HAP-1 (cell line): ENCODE results near the gene NIPAL3.
"Not testable (repeated sequence)": the region's sequence is repeated elsewhere in the genome, so short reads cannot be mapped to it uniquely, and the experiment has no call there.

ENCODE experiments used
- DNase-seq, 2 experiments: peaks; one replicate each; pipeline ENCODE4 v3.0.0-alpha.2; 2016 to 2020; ENCODE audit warnings: low spot score in 2 of 2
- H3K27me3 ChIP-seq: fragments of 250-450 bp; sonication (Bioruptor Pico); 2 replicates; pipeline ENCODE4 v1.5.1; 2020; ENCODE audit warnings: low read depth, mild to moderate bottlenecking, moderate library complexity
- H3K36me3 ChIP-seq: fragments of 250-450 bp; sonication (Bioruptor Pico); replicated peaks from 2 replicates; pipeline ENCODE4 v1.5.1; 2020; ENCODE audit warnings: mild to moderate bottlenecking
- H3K4me1 ChIP-seq: fragments of 250-450 bp; sonication (Bioruptor Pico); 2 replicates; pipeline ENCODE4 v1.5.1; 2020; ENCODE audit warnings: mild to moderate bottlenecking
- H3K4me3 ChIP-seq: fragments of 250-450 bp; sonication (Bioruptor Pico); 2 replicates; pipeline ENCODE4 v1.5.1; 2020; ENCODE audit warnings: mild to moderate bottlenecking, moderate library complexity
- H3K9me3 ChIP-seq: fragments of 250-450 bp; sonication (Bioruptor Pico); 2 replicates; pipeline ENCODE4 v1.5.1; 2020; ENCODE audit warnings: mild to moderate bottlenecking, moderate library complexity
- in situ Hi-C: fragments of 300-500 bp; cut with MboI; formaldehyde crosslinking; loops from 3 replicates; pipeline ENCODE4 v1.14.3; 2020; ENCODE audit warnings: low sequenced_read_pairs, inconsistent platforms, mixed read lengths

Gene NIPAL3

GRCh38 chr1:24484199-24484598 lies 68.6 kb downstream of the NIPAL3 start:
- H3K4me1 ChIP-seq, result no peaks in the 10 kb centered on the region
- H3K27me3 ChIP-seq, result no peaks in the 10 kb centered on the region
- in situ Hi-C loops, result no loop called here
- H3K36me3 ChIP-seq, result no peaks in the 10 kb centered on the region
- H3K4me3 ChIP-seq, result no peak overlapping the region
- no peaks in the 10 kb centered on the region for H3K9me3 ChIP-seq
- no peak for DNase-seq

GRCh38 chr1:24486331-24487065 lies 70.9 kb downstream of the NIPAL3 start:
- Histone ChIP-seq H3K36me3 (no peaks in the 10 kb centered on the region), H3K4me3 (no peak overlapping the region), H3K9me3 (peaks cover 2% of the 10 kb centered on the region; the same call in 1 of the 2 replicates), H3K27me3 (no peaks in the 10 kb centered on the region), H3K4me1 (no peaks in the 10 kb centered on the region)
- in situ Hi-C loops, result no loop called here
- no peak for DNase-seq

- Histone ChIP-seq H3K36me3 (no peaks in the 10 kb centered on the region), H3K4me3 (no peak overlapping the region), H3K9me3 (peaks cover 2% of the 10 kb centered on the region; the same call in 1 of the 2 replicates), H3K27me3 (no peaks in the 10 kb centered on the region), H3K4me1 (no peaks in the 10 kb centered on the region)
- in situ Hi-C loops, result no loop called here
- no peak for DNase-seq
These were observed 71.9 kb downstream of the NIPAL3 start for GRCh38 chr1:24487455-24487854.

DNA sequence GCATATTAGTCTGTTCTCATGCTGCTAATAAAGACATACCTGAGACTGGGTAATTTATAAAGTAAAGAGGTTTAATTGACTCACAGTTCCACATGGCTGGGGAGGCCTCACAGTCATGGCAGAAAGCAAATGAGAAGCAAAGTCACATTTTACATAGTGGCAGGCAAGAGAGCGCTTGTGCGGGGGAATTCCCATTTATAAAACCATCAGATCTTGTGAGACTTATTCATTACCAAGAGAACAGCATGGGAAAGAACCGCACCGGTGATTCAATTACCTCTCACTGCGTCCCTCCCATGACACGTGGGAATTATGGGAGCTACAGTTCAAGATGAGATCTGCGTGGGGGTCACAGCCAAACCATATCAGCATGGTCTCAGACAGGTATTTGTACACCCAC lies 72.6 kb downstream of the NIPAL3 start:
- H3K4me1 ChIP-seq, in situ Hi-C loops, H3K9me3 ChIP-seq, H3K4me3 ChIP-seq, H3K36me3 ChIP-seq, H3K27me3 ChIP-seq, DNase-seq: not testable (repeated sequence)

- peaks cover 2% of the 10 kb centered on the region; the same call in 1 of the 2 replicates for H3K9me3 ChIP-seq
- in situ Hi-C loops, result no loop called here
These were observed 74.1 kb downstream of the NIPAL3 start for GRCh38 chr1:24489674-24490073.

DNA sequence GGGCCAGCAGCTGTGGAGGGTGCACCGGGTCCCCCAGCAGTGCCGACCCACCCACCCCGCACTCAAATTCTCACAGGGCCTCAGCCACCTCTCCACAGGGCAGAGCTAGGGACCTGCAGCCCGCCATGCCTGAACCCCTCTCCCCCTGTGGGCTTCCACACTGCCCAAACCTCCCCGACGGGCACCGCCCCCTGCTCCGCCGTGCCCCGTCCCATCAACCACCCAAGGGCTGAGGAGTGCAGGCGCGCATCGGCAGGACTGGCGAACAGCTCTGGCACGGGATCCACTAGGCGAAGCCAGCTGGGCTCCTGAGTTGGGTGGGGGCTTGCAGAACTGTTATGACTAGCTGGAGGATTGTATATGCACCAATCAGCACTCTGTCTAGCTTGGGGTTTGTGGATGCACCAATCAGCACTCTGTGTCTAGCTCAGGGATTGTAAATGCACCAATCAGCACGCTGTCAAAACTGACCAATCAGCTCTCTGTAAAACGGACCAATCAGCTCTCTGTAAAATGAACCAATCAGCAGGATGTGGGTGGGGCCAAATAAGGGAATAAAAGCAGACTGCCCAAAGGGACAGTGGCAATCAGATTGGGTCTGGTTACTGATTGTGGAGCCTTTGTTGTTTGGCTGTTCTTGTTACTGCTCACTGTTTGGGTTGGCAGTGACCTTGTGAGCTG lies 74.6 kb downstream of the NIPAL3 start:
- no peaks in the 10 kb centered on the region for H3K27me3 ChIP-seq
- no peaks in the 10 kb centered on the region for H3K4me1 ChIP-seq
- H3K36me3 ChIP-seq, result no peaks in the 10 kb centered on the region
- no peak overlapping the region for H3K4me3 ChIP-seq
- in situ Hi-C loops, result no loop called here
- peaks cover 2% of the 10 kb centered on the region; the same call in 1 of the 2 replicates for H3K9me3 ChIP-seq
- DNase-seq, result no peak

More at GRCh38 chr1:24489674-24490073, 74.1 kb downstream of the NIPAL3 start:
- DNase-seq, result no peak
- H3K36me3 ChIP-seq, result no peaks in the 10 kb centered on the region
- no peaks in the 10 kb centered on the region for H3K27me3 ChIP-seq
- H3K4me1 ChIP-seq, result no peaks in the 10 kb centered on the region
- no peak overlapping the region for H3K4me3 ChIP-seq

DNA sequence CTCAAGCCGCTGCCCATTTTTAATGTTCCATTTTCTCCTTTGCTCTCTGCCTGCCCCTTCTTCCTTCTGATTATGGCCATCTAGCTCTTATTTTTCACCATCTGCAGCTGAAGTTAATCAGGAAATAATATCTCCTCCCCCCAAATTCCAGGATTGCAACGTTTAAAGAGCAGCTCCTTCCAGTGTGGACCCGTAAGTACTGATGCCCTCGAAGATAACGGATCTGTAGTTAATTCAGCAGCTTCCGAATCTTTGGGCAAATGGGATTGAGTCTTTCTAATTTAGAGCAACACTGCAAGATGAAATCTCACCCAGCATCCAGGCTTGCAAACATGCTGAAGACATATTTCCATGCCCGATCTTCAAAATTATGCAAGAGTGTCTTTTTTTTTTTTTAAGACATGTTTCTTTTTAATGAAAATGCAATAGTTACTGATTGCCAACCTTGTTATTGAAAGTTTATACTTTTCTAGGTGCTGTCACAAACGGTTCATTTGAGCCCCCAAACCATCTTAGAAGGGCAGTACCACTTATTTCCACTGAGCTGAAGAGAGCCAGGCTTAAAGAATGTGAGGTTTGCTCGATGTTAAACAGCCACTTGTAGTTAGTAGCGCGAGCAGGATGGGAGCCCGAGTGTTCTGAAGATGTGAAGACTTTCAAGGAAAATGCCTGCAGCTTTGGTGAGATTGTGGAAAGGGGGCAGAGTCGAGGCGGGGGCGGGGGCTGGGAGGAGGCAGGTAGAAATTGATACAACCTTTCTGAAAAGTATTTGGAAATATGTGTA lies 76.2 kb downstream of the NIPAL3 start:
- in situ Hi-C loops, result no loop called here
- no peaks in the 10 kb centered on the region for H3K4me1 ChIP-seq
- no peak for DNase-seq

DNA sequence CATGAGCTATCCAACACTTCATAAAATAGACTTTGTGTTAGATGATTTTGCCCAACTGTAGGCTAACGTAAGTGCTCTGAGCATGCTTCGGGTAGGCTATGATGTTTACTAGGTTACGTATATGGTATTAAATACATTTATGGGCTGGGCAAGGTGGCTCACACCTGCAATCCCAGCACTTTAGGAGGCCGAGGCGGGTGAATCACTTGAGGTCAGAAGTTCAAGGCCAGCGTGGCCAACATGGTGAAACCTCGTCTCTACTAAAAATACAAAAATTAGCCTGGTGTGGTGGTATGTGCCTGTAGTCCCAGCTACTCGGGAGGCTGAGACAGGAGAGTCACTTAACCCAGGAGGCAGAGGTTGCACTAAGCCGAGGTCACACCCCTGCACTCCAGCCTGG lies 77.3 kb downstream of the NIPAL3 start:
- in situ Hi-C loops, H3K36me3 ChIP-seq, DNase-seq, H3K27me3 ChIP-seq, H3K4me3 ChIP-seq, H3K4me1 ChIP-seq, H3K9me3 ChIP-seq: not testable (repeated sequence)

More for the DNA sequence above, 76.2 kb downstream of the NIPAL3 start:
- Histone ChIP-seq H3K9me3 (peaks cover 2% of the 10 kb centered on the region; the same call in 1 of the 2 replicates), H3K36me3 (no peaks in the 10 kb centered on the region), H3K4me3 (no peak overlapping the region), H3K27me3 (no peaks in the 10 kb centered on the region)

GRCh38 chr1:24493785-24494184 lies 78.2 kb downstream of the NIPAL3 start:
- Histone ChIP-seq H3K4me1 (no peaks in the 10 kb centered on the region), H3K27me3 (no peaks in the 10 kb centered on the region), H3K9me3 (peaks cover 2% of the 10 kb centered on the region; the same call in 1 of the 2 replicates), H3K4me3 (no peak overlapping the region), H3K36me3 (no peaks in the 10 kb centered on the region)
- in situ Hi-C loops, result no loop called here
- no peak for DNase-seq

DNA sequence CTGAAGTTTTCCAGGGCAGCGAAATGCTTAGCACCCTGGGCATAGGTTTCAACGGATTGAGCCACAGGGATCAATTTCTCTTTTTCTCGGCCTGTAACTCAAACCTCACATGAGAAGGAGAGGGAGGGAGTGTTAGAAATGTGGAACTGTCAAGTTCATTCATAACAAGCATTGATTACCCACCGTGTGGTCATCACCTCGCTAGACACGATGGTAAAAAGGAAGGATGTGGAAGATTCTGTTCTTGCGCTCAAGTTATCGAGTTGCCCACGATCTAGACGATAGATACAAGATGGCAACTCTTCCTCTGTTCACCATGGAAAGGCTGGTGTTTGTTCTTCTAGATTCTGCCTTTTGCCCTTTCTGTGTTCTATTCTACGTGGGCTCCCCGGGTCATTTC lies 83.0 kb downstream of the NIPAL3 start:
- H3K4me3 ChIP-seq, result no peak overlapping the region
- DNase-seq, result no peak
- no peaks in the 10 kb centered on the region for H3K27me3 ChIP-seq
- in situ Hi-C loops, result no loop called here
- no peaks in the 10 kb centered on the region for H3K36me3 ChIP-seq
- peaks cover under 1% of the 10 kb centered on the region for H3K4me1 ChIP-seq
- H3K9me3 ChIP-seq, result no peaks in the 10 kb centered on the region

DNA sequence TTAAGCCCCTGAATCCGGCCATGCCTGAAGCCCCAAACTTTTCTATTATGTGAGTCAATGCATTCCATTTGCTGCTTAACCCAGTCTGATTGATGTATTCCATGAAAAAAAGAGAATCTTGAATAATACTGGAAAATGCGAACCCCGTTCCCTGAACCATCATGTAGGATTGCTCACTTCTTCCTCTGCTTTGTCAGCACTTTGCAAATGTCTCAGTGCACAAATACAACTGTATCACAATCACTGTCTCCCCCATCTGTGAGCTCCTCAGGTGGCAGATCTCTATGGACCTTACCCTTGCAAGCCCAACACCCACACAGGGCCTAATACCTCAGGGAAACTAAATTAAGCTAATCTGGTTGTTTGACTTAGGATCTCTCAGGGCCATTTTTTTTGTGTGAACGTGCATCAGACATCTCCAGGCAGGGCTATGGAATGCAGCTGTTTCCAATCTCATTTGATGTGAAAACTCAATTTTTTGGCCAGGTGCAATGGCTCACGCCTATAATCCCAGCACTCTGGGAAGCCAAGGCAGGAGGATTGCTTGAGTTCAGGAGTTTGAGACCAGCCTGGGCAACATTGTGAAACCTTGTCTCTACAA lies 84.9 kb downstream of the NIPAL3 start:
- peaks cover 5% of the 10 kb centered on the region for H3K4me1 ChIP-seq
- no peak for DNase-seq
- H3K9me3 ChIP-seq, result no peaks in the 10 kb centered on the region
- H3K36me3 ChIP-seq, result no peaks in the 10 kb centered on the region
- H3K27me3 ChIP-seq, result no peaks in the 10 kb centered on the region
- in situ Hi-C loops, result no loop called here
- H3K4me3 ChIP-seq, result no peak overlapping the region

DNA sequence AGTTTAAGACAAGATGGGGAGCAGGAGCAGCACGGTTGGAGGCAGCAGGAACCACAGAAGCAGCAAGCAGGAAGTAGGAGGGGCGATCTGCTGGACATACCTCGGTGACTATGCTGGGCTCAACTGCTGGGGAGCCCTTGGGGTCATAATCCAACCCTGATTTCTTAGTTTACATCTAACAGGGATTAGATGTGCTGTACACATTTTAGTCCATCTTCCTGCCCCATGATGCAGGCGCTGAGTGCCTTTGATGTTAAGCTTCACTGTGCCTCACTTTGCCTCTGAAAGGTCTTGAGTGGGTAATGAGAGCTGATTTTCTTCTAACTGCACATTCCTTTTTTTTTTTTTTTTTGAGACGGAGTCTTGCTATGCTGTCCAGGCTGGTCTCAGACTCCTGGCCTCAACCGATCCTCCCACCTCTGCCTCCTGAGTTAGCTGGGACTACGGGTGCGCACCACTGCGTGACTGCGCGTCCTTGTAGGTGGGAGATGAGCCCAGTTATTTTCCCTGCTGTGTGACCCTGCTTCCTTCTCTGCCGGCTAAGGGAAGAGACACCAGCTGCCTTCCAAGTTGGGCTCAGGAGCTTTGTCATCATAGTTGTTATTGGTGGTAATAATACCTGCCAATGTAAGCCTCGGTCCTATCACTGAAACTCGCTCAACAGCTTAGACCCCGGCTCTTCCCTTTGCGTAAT lies 85.9 kb downstream of the NIPAL3 start:
- H3K9me3 ChIP-seq, result no peaks in the 10 kb centered on the region
- DNase-seq, result no peak
- H3K4me1 ChIP-seq, result peaks cover 5% of the 10 kb centered on the region
- H3K27me3 ChIP-seq, result no peaks in the 10 kb centered on the region
- H3K4me3 ChIP-seq, result peak overlapping the region; percentile 64
- in situ Hi-C loops, result no loop called here
- H3K36me3 ChIP-seq, result no peaks in the 10 kb centered on the region

GRCh38 chr1:24502065-24502708 lies 86.6 kb downstream of the NIPAL3 start:
- H3K4me1 ChIP-seq, result peaks cover 5% of the 10 kb centered on the region
- in situ Hi-C loops, result no loop called here
- H3K9me3 ChIP-seq, result no peaks in the 10 kb centered on the region
- H3K27me3 ChIP-seq, result no peaks in the 10 kb centered on the region
- peak; percentile 5 to 59 for DNase-seq
- H3K36me3 ChIP-seq, result no peaks in the 10 kb centered on the region
- peak overlapping the region; percentile 64 for H3K4me3 ChIP-seq
